HUES48 (cell line): ENCODE data around the gene TNS3.
"Not testable (repeated sequence)": the region's sequence is repeated elsewhere in the genome, so short reads cannot be mapped to it uniquely, and the experiment has no call there.

Source experiments
- H3K27ac ChIP-seq: one replicate; pipeline ENCODE4 v1.7.0; 2013; ENCODE audit warnings: low read depth, low read length, inconsistent platforms
- H3K27me3 ChIP-seq: 2 replicates; pipeline ENCODE4 v1.6.1; 2013; ENCODE audit warnings: mild to moderate bottlenecking, low read length; ENCODE audit not compliant: control insufficient read depth, insufficient read depth
- H3K36me3 ChIP-seq: 2 replicates; pipeline ENCODE4 v1.6.1; 2013; ENCODE audit warnings: low read length; ENCODE audit not compliant: control insufficient read depth, insufficient read depth
- H3K4me1 ChIP-seq: 2 replicates; pipeline ENCODE4 v1.6.1; 2013; ENCODE audit warnings: mild to moderate bottlenecking, low read length; ENCODE audit not compliant: control insufficient read depth, insufficient read depth
- H3K4me3 ChIP-seq: 2 replicates; pipeline ENCODE4 v1.5.1; 2013; ENCODE audit warnings: mild to moderate bottlenecking, low read depth, low read length
- H3K9ac ChIP-seq: 2 replicates; pipeline ENCODE4 v1.6.1; 2013; ENCODE audit warnings: mild to moderate bottlenecking, low read depth, low read length, moderate library complexity
- H3K9me3 ChIP-seq: 2 replicates; pipeline ENCODE4 v1.6.1; 2013; ENCODE audit warnings: low read length; ENCODE audit not compliant: control insufficient read depth, insufficient read depth

TNS3 gene

DNA sequence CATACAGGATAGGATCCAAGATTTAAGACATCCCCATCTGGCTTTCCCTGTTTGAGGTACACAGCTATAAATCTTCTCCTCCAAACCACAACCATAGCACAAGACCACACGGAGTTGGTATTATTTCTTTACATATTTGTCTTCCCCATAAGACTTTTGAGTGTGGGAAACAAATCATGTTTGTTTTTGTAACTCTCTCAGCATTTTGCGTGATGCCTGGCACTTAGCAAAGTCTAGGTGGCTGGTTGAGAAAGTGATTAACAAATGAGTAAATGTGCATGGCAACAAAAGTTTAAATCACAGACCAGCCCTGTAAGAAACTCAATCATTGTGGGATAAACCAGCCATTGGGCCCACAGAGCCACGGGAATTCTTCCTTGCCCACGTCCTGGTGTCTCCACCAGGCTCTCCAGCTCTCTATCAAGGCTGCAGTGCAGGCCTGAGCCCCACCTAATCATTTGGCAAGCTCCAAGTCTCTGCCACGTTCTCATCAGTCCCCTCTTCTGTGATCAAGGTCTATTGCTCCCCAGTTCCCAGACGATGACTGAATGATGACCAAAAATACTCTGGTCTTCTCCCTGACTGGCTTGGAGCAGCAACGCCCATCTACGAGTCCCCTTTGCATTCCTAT, 317.8 kb downstream of the TNS3 start:
- H3K4me3 ChIP-seq: no peak overlapping the region
- H3K27me3 ChIP-seq: no peaks in the 10 kb centered on the region
- no peaks in the 10 kb centered on the region for H3K36me3 ChIP-seq
- peaks cover 2% of the 10 kb centered on the region for H3K4me1 ChIP-seq
- H3K27ac ChIP-seq: no peak overlapping the region
- no peak overlapping the region for H3K9ac ChIP-seq
- no peaks in the 10 kb centered on the region for H3K9me3 ChIP-seq

DNA sequence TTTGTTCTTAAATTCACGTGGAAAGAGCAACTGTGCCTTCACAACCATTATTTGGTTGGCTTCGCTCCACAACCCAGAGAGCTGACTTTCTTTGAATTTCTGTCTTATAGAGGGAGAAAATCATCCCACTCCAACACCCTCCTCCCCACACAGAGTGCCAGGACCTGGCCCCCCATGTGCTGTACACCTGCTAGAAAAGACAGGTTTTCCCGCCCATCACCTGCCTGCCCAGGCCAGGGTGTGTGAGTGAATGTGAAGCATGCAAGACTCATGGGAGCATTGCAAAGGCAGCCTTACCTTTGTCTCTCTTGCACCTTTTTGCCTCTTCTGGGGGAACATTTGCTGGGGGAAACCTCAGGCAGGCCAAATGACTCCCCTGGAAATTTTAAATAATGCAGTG, 319.0 kb downstream of the TNS3 start:
- Histone ChIP-seq H3K9ac (no peak overlapping the region), H3K4me1 (peaks cover 2% of the 10 kb centered on the region), H3K27ac (no peak overlapping the region), H3K9me3 (no peaks in the 10 kb centered on the region), H3K36me3 (no peaks in the 10 kb centered on the region), H3K27me3 (no peaks in the 10 kb centered on the region), H3K4me3 (no peak overlapping the region)

DNA sequence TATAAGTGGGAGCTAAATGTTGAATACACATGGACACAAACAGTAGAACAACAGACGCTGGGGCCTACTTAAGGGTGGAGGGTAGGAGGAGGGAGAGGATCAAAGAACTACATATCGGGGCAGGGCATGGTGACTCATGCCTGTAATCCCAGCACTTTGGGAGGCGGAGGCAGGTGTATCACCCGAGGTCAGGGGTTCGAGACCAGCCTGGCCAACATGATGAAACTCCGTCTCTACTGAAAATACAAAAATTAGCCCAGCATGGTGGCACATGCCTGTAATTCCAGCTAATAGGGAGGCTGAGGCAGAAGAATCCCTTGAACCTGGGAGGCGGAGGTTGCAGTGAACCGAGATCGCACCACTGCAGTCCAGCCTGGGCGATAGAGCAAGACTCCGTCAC, 319.8 kb downstream of the TNS3 start:
- H3K4me1 ChIP-seq, H3K4me3 ChIP-seq, H3K27me3 ChIP-seq, H3K36me3 ChIP-seq, H3K27ac ChIP-seq, H3K9me3 ChIP-seq, H3K9ac ChIP-seq: not testable (repeated sequence)

DNA sequence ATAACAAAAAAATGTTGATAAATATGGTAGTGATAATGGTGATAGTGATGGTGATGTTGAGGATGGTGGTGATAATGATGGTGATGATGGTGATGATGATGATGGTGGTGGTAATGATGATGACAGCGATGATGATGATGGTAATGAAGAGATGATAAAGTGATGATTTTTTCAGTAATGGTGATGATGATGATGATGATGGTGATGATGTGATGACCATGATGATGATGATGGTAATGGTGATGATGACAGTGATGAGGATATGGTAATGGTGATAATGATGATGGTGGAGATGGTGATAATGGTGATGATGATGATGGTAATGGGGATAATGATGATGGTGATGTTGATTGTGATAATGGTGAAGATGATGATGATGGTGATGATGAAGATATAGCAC, 321.6 kb downstream of the TNS3 start:
- Histone ChIP-seq H3K4me1 (no peaks in the 10 kb centered on the region), H3K4me3 (no peak overlapping the region), H3K9me3 (no peaks in the 10 kb centered on the region), H3K36me3 (no peaks in the 10 kb centered on the region), H3K27me3 (peaks cover 4% of the 10 kb centered on the region; the same call in 1 of the 2 replicates), H3K9ac (no peak overlapping the region), H3K27ac (no peak overlapping the region)

DNA sequence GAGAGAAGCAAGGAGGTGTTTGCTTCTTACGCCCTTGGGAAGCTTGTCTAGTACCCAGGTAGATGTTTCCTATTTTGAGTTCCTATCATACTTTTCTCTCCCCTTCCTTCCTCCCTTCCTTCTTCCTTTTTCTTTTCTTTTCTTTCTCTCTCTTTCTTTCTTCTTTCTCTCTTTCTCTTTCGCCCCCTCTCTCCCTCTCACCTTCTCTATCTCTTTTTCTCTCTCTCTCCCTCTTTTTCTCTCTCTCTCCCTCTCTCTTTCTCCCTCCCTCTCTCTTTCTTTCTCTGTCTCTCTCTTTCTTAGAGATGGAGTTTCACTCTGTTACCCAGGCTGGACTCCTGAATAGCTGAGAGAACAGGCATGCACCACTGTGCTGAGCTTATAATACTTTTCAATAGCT, 322.2 kb downstream of the TNS3 start:
- Histone ChIP-seq H3K9me3 (no peaks in the 10 kb centered on the region), H3K9ac (no peak overlapping the region), H3K36me3 (no peaks in the 10 kb centered on the region), H3K27ac (no peak overlapping the region), H3K27me3 (peaks cover 10% of the 10 kb centered on the region; the same call in 1 of the 2 replicates), H3K4me3 (no peak overlapping the region), H3K4me1 (no peaks in the 10 kb centered on the region)

DNA sequence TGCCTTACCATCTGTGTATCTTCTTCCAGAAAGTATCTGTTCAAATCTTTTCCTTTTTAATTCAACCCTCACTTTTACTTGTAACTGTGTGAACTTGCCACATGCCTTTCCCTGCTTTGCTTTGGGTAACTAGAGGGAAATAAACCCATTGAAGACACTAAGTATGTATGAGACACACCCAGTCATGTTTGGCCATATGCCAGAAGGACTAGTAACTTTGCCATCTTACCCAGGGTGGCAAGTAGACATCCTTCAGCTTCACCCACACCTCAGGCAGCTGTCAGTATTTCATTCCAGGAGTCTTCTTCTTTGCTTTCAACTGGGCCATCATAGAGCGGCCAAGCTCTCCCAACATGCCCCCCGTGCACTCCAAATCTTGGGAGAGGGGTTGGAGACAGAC, 323.1 kb downstream of the TNS3 start:
- Histone ChIP-seq H3K4me1 (0 out of 2 replicates have a peak, but pooled peaks cover 1% of the 10 kb centered on the region), H3K4me3 (no peak overlapping the region), H3K27me3 (peaks cover 14% of the 10 kb centered on the region), H3K36me3 (no peaks in the 10 kb centered on the region), H3K27ac (no peak overlapping the region), H3K9me3 (no peaks in the 10 kb centered on the region), H3K9ac (no peak overlapping the region)

DNA sequence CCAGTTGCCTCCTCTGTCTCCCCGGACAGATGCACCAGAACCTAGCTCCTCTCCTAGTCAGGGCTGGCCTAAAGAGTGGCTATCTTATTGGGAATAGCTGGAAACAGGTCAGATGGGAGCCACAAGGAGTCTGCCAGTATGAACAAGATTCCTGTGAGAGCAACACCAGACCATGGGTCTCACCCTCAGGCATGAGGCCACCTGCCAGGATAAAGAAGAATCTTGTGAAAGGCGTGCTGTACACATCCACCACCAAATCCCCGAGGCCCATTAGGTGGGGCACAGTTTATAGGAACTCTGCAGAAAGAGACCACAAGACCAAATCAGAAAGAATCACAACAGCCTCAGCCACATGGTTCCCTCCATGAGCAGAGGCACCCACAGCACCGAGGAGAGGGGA, 325.9 kb downstream of the TNS3 start:
- Histone ChIP-seq H3K36me3 (no peaks in the 10 kb centered on the region), H3K4me1 (0 out of 2 replicates have a peak, but pooled peaks cover 5% of the 10 kb centered on the region), H3K27me3 (peaks cover 22% of the 10 kb centered on the region), H3K4me3 (no peak overlapping the region), H3K9ac (no peak overlapping the region), H3K27ac (no peak overlapping the region), H3K9me3 (no peaks in the 10 kb centered on the region)

DNA sequence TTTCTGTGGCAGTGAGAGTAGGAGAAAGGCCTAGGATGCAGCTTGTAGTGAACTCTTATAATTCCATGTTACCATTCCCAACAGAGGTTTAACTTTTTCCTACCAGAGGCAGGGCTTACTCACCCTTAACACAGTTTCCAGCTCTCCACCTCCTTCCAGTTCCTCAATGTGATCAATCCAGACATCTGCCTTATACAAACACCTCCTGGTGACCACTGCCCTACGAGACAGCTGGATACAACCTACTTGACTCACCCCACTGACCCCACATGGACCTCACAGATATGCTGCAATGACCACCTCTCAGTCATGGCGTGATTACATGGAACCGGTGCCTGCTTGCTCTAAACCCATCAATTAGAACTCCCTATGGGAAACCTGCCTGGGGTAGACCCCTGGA, 326.5 kb downstream of the TNS3 start:
- H3K9me3 ChIP-seq: no peaks in the 10 kb centered on the region
- 0 out of 2 replicates have a peak, but pooled peaks cover 5% of the 10 kb centered on the region for H3K4me1 ChIP-seq
- no peak overlapping the region for H3K9ac ChIP-seq
- no peaks in the 10 kb centered on the region for H3K36me3 ChIP-seq
- H3K27ac ChIP-seq: no peak overlapping the region
- H3K4me3 ChIP-seq: no peak overlapping the region
- peaks cover 22% of the 10 kb centered on the region for H3K27me3 ChIP-seq

DNA sequence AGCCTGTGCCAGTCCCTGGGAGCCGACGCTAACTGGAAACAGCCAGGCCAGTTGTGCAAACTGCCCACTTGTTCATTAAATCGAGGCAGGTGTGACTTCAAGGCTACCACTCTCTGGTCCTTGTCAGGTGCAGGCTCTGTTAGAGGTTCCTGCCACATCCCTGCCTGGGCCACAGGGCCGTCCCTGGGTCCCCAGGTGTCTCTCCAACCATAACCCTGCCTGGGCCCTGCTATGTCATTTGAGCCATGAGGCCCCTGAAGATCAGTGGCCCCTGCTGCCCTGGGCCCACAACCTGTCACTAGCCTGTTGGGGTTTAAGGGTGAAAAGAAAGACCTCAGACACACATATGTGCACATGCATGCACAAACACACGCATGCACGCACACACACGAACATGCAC, 326.9 kb downstream of the TNS3 start:
- Histone ChIP-seq H3K9me3 (0 out of 2 replicates have a peak, but pooled peaks cover 3% of the 10 kb centered on the region), H3K4me3 (no peak overlapping the region), H3K36me3 (no peaks in the 10 kb centered on the region), H3K4me1 (0 out of 2 replicates have a peak, but pooled peaks cover 5% of the 10 kb centered on the region), H3K9ac (no peak overlapping the region), H3K27me3 (peaks cover 22% of the 10 kb centered on the region), H3K27ac (no peak overlapping the region)

DNA sequence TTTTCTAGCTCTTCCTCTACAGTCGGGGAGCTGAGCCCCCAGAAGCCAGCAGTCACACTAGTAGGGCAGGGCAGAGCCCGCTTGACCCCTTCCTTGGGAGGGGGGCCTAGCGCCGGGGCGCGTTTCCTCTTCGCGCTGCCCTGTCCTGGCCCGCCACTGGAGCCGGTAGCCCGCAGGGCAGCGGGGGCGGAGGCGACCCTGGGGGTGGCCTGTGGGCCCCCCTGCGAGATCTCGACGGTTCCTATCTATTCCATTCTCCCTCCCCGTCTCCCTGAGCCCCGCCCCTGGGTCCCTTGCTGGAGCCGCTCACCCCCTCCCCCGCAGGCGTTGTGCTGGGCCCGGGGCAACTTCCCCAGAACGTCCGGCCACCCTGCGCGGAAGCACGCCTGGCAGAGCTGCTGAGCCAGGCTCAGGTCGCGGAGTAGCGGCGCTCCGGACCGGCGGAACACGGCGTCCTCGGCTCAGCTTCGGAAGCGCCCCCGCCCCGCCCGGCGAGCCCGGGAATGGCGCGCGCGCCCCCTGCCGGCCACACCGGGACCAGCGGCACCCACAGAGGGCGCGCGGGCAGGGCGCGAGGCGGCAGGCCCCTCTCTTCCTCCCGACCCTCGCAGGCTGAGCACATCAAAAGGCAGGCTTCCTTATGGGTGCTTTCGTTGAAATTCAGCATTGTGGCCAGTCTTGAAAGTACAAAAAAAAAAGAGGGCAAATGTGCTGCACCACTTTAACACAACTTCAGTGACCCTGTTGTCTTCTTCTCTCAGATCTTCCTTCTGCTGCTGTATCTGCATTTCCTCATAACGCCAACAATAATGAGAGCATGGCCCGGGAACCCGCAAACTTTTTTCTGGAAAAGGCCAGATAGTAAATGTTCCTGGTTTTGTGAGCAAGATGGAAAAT, 327.6 kb downstream of the TNS3 start:
- 0 out of 2 replicates have a peak, but pooled peaks cover 3% of the 10 kb centered on the region for H3K9me3 ChIP-seq
- peak overlapping the region; percentile 52 for H3K27ac ChIP-seq
- H3K27me3 ChIP-seq: peaks cover 22% of the 10 kb centered on the region
- 0 out of 2 replicates have a peak, but pooled peaks cover 5% of the 10 kb centered on the region for H3K4me1 ChIP-seq
- H3K9ac ChIP-seq: peak overlapping the region; percentile 27; the same call in 1 of the 2 replicates
- H3K4me3 ChIP-seq: peak overlapping the region; percentile 81
- H3K36me3 ChIP-seq: no peaks in the 10 kb centered on the region

DNA sequence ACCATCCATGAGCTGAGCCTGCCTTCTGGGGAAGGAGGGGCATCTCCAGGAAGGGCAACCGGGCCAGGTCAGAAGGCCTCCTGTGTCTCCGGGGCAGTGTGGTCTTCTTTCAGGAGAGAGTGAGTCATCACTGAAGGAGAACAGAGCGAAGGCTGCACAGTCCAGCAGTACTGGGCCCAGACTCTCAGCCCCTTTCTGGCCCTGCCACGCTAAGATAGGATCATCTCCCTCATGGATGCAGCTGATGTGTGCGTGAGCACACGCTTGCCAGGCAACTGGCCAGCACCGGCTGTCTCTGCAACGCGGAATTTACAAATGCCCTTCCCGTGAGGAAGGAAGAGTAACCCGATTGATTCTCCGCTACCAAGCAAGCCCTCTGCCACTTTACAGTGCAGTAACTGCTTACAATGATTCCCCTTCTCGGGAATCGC, 328.2 kb downstream of the TNS3 start:
- peaks cover 22% of the 10 kb centered on the region for H3K27me3 ChIP-seq
- H3K4me1 ChIP-seq: 0 out of 2 replicates have a peak, but pooled peaks cover 5% of the 10 kb centered on the region
- peak overlapping the region; percentile 27; the same call in 1 of the 2 replicates for H3K9ac ChIP-seq
- H3K36me3 ChIP-seq: no peaks in the 10 kb centered on the region
- H3K27ac ChIP-seq: peak overlapping the region; percentile 52
- H3K4me3 ChIP-seq: peak overlapping the region; percentile 81
- H3K9me3 ChIP-seq: 0 out of 2 replicates have a peak, but pooled peaks cover 3% of the 10 kb centered on the region
